ENCODE measurements around the gene SLC11A1.

Gene SLC11A1

DNA sequence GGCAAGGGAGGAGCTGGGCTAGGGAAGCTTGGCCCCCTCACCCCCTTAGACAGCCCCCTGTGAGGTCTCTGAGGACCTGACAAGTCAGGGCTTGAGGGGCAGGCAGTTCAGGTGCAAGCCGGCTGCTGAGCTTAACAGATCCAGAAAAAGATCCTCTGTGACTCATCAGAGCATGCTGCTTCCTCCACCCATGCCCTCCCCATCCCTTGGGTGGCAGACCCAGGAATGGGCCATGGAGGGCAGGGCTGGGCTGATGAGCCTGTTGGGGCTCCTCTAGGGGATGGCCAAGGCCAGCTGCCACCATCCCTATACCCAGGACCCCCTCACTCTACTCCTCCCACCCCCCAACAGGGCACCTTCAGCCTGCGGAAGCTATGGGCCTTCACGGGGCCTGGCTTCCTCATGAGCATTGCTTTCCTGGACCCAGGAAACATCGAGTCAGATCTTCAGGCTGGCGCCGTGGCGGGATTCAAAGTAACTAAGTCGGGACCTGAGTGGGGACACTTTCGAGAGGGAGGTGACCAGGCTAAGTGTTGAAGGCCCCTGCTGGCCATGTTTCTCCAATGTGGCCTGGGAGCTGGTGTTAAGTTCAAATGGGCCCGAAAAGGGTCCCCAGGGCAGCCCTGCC is 1.9 kb downstream of the SLC11A1 start:
- H3K27ac ChIP-seq: peak overlapping the region; percentile 89
- peak; percentile 57 for DNase-seq (ENCODE audit: low spot score)
- POLR2A ChIA-PET (ENCODE audit: low non-redundant PET): no interaction called here
- TF ChIP-seq, protein P1, sequence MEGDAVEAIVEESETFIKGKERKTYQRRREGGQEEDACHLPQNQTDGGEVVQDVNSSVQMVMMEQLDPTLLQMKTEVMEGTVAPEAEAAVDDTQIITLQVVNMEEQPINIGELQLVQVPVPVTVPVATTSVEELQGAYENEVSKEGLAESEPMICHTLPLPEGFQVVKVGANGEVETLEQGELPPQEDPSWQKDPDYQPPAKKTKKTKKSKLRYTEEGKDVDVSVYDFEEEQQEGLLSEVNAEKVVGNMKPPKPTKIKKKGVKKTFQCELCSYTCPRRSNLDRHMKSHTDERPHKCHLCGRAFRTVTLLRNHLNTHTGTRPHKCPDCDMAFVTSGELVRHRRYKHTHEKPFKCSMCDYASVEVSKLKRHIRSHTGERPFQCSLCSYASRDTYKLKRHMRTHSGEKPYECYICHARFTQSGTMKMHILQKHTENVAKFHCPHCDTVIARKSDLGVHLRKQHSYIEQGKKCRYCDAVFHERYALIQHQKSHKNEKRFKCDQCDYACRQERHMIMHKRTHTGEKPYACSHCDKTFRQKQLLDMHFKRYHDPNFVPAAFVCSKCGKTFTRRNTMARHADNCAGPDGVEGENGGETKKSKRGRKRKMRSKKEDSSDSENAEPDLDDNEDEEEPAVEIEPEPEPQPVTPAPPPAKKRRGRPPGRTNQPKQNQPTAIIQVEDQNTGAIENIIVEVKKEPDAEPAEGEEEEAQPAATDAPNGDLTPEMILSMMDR (conservative IDR thresholded peaks at IDR 0.05; ENCODE audit: low read depth): no peak
- CTCF ChIA-PET: interaction anchor here (1.0 to 1.2 kb wide), 2 partner anchors 12 to 493 kb away, joined by 4 to 5 read pairs; no protein-coding TSS in a partner anchor

DNA sequence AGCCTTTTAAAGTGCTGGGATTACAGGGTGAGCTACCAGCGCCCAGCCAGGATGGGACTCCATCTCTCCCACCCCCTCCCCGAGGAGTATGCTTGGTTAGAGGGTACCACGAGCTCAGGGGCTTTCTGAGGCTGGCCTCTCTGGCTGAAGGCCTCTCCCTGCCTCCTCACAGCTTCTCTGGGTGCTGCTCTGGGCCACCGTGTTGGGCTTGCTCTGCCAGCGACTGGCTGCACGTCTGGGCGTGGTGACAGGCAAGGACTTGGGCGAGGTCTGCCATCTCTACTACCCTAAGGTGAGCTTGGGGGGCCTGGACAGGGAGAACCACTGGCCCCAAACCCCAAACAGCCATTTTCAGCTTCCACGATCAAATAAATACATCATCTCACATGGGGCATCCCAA is 2.9 kb downstream of the SLC11A1 start:
- peak overlapping the region; percentile 89 for H3K27ac ChIP-seq
- ChIA-PET POLR2A (ENCODE audit: low non-redundant PET) (no interaction called here), CTCF (interaction anchor here (0.6 to 1.2 kb wide), 2 partner anchors 492 to 775 kb away, joined by 3 to 4 read pairs; no protein-coding TSS in a partner anchor)
- DNase-seq (ENCODE audit: low spot score): no peak
- TF ChIP-seq, protein P1 (conservative IDR thresholded peaks at IDR 0.05; ENCODE audit: low read depth): no peak

DNA sequence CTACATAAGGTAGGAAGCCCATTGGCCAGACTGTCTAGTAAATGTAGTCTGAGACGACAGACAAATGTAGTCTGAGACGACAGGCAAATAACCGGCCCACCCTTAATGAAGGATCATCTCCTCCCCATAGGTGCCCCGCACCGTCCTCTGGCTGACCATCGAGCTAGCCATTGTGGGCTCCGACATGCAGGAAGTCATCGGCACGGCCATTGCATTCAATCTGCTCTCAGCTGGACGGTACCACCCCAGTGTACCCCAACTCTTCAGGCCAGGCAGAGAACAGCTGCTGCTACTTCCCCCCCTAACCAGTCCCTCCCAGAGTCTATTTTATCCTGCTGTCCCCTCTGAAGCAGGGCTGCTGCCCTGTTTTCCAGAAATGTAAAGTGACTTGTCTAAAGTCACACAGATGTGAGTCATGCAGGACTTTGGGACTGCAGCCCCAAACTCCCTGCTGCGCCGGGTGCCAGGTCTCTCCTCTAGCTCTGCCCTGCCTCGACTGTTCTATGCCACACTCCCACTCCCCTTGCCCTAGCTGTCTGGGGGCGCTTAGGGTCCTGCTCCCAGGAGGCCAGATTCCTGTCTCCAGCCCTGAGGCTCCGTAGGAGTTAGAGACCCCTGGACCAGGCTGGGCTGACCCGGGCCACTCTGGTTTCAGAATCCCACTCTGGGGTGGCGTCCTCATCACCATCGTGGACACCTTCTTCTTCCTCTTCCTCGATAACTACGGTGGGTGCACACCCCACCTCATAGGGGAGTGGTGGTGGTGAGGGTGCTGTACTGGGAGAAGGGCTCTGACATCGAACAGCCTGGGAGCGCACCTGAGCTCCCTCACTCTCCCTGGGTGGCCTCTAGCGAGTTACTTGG is 4.7 kb downstream of the SLC11A1 start:
- DNase-seq (ENCODE audit: low spot score): no peak
- TF ChIP-seq, protein P1 (conservative IDR thresholded peaks at IDR 0.05; ENCODE audit: low read depth): no peak
- ChIA-PET POLR2A (ENCODE audit: low non-redundant PET) (no interaction called here), CTCF (no interaction called here)
- H3K27ac ChIP-seq: peak overlapping the region; percentile 89

DNA sequence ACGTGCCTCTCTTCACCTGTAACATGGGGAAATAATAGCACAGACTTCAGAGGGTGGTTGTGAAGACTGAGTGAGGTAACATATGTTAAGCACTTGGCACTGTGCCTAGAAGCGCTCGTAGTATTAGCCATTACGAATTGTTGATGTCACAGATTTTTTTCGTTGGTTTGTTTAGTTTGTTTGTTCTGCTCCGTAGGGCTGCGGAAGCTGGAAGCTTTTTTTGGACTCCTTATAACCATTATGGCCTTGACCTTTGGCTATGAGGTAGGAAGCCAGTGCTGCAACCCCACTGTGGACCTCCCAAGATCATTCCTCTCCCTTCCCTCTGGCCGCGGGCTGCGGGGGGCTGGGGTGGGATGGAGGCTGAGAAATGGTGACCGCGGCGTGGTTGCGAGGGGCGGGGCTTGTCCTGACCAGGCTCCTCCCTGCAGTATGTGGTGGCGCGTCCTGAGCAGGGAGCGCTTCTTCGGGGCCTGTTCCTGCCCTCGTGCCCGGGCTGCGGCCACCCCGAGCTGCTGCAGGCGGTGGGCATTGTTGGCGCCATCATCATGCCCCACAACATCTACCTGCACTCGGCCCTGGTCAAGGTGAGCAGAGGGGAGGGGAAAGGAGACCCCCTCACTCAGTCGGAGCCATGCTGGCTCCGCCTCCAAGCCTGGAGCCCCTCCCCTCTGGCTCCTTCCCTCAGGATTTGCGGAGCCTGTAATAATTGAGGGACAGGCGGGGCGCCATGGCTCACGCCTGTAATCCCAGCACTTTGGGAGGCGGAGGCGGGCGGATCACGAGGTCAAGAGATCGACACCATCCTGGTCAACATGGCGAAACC is 5.5 kb downstream of the SLC11A1 start:
- POLR2A ChIA-PET (ENCODE audit: low non-redundant PET): no interaction called here
- CTCF ChIA-PET: interaction anchor here (0.7 kb wide), 1 partner anchor 299 kb away, joined by 4 read pairs; no protein-coding TSS in a partner anchor
- DNase-seq (ENCODE audit: low spot score): no peak
- H3K27ac ChIP-seq: peak overlapping the region; percentile 89
- TF ChIP-seq, protein P1 (conservative IDR thresholded peaks at IDR 0.05; ENCODE audit: low read depth): no peak

DNA sequence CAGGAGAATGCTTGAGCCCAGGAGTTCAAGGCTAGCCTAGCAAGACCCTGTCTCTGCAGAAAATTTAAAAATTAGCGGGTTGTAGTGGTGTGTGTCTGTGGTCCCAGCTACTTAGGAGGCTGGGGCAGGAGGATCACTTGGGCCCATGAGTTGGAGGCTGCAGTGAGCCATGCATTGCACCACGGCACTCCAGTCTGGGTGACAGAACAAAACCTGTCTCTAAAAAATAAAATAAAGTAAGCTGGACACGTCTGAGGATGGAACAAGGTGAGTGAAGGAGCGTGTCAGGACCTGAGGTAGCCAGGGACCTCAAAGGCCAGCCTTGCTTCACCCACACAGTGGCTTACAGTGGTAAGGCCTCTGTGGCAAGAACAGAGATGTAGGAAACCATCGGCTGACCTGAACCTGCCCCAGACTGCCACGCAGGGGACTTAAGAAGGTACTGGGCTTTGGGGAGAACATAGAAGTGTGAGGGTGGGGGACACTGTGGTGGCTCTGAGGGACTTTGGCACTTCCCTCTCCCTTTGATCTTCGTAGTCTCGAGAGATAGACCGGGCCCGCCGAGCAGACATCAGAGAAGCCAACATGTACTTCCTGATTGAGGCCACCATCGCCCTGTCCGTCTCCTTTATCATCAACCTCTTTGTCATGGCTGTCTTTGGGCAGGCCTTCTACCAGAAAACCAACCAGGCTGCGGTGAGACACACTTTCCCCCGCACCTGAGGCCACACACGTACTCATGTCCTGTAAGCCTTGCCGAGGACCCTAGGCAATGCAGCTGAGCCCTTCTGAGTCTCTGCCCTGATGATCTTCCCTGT is 7.5 kb downstream of the SLC11A1 start:
- ChIA-PET CTCF (interaction anchor here (0.6 to 1.1 kb wide), 2 partner anchors 33 to 206 kb away, joined by 3 read pairs; no protein-coding TSS in a partner anchor), POLR2A (ENCODE audit: low non-redundant PET) (no interaction called here)
- no peak for DNase-seq (ENCODE audit: low spot score)
- peak overlapping the region; percentile 37; the same call in 1 of the 2 replicates for H3K27ac ChIP-seq
- TF ChIP-seq, protein P1 (conservative IDR thresholded peaks at IDR 0.05; ENCODE audit: low read depth): no peak
